IMR-90 (cell line): Measurements from ENCODE around the gene ME3. TPM values are rescaled to one million over a fixed set of nuclear protein-coding genes. Genes with fewer than 3 reads are reported as not detected.

Experiments
- ATAC-seq: fragments of 200-7000 bp; cut with Tn5 transposase; 2 replicates; pipeline ENCODE4 v1.9.1; 2020; ENCODE audit warnings: low read depth, mild to moderate bottlenecking, moderate library complexity
- BruUV-seq: library from RNA; stranded (reverse); fragments of 400-500 nt; replicated peaks from 2 replicates; lab custom pipeline; 2021; lab: Mats Ljungman, UMichigan
- CTCF ChIA-PET: fragments of 300-600 bp; formaldehyde crosslinking; extraction: SDS; loops from one replicate; lab custom pipeline; 2021; ENCODE audit warnings: antibody characterized with exemption; lab: Yijun Ruan, JAX
- POLR2A ChIA-PET: fragments of 300-600 bp; sonication (Branson Sonifier 250); formaldehyde crosslinking; loops from one replicate; lab custom pipeline; 2022; ENCODE audit warnings: antibody characterized with exemption; ENCODE audit not compliant: unreplicated experiment; lab: Charles Lee
- DNase-seq: peaks from one replicate; pipeline ENCODE4 v3.0.0; 2013
- H2AFZ ChIP-seq: replicated peaks from 2 replicates; pipeline ENCODE3; 2013; ENCODE audit warnings: low read length, mild to moderate bottlenecking; ENCODE audit not compliant: poor library complexity
- H2AK5ac ChIP-seq: 2 replicates; pipeline ENCODE4 v1.6.1; 2013; ENCODE audit warnings: low read depth, low read length, inconsistent platforms
- H2AK9ac ChIP-seq: replicated peaks from 2 replicates; pipeline ENCODE3; 2013; ENCODE audit warnings: mild to moderate bottlenecking, low read depth, low read length, moderate library complexity; ENCODE audit not compliant: poor library complexity
- H2BK120ac ChIP-seq: 2 replicates; pipeline ENCODE4 v1.6.1; 2013; ENCODE audit warnings: low read depth, low read length, inconsistent platforms
- H2BK15ac ChIP-seq: 3 replicates; pipeline ENCODE4 v1.6.1; 2013; ENCODE audit warnings: low read depth, low read length, inconsistent platforms
- H2BK20ac ChIP-seq: 2 replicates; pipeline ENCODE4 v1.6.1; 2013; ENCODE audit warnings: low read depth, mild to moderate bottlenecking, inconsistent platforms, low read length, moderate library complexity
- H2BK5ac ChIP-seq: 2 replicates; pipeline ENCODE4 v1.6.1; 2013; ENCODE audit warnings: mild to moderate bottlenecking, low read depth, low read length, inconsistent platforms; ENCODE audit not compliant: poor library complexity, severe bottlenecking
- H3K14ac ChIP-seq: replicated peaks from 2 replicates; pipeline ENCODE4 v1.6.1; 2013; ENCODE audit warnings: low read depth, low read length, inconsistent platforms
- H3K18ac ChIP-seq: 2 replicates; pipeline ENCODE4 v1.6.1; 2013; ENCODE audit warnings: low read depth, low read length, control low read depth
- H3K23ac ChIP-seq: 2 replicates; pipeline ENCODE4 v1.6.1; 2013; ENCODE audit warnings: low read depth, low read length, inconsistent platforms
- H3K27ac ChIP-seq: 2 replicates; pipeline ENCODE4 v1.5.1; 2013; ENCODE audit warnings: mild to moderate bottlenecking, control low read depth, low read length; ENCODE audit not compliant: insufficient read depth
- H3K27me3 ChIP-seq: 2 replicates; pipeline ENCODE4 v1.6.1; 2013; ENCODE audit warnings: low read length; ENCODE audit not compliant: control insufficient read depth, insufficient read depth
- H3K36me3 ChIP-seq: 2 replicates; pipeline ENCODE4 v1.6.1; 2013; ENCODE audit warnings: low read length, mixed read lengths; ENCODE audit not compliant: control insufficient read depth, insufficient read depth
- H3K4ac ChIP-seq: 2 replicates; pipeline ENCODE4 v1.6.1; 2013; ENCODE audit warnings: low read depth, low read length, inconsistent platforms
- H3K4me1 ChIP-seq: 2 replicates; pipeline ENCODE4 v1.6.1; 2013; ENCODE audit warnings: low read length, mixed read lengths; ENCODE audit not compliant: control insufficient read depth, insufficient read depth
- H3K4me2 ChIP-seq: 2 replicates; pipeline ENCODE4 v1.6.1; 2013; ENCODE audit warnings: low read depth, mild to moderate bottlenecking, control low read depth, low read length, moderate library complexity
- H3K4me3 ChIP-seq: 2 replicates; pipeline ENCODE4 v1.5.1; 2013; ENCODE audit warnings: low read depth, mild to moderate bottlenecking, control low read depth, low read length, moderate library complexity; ENCODE audit not compliant: insufficient read depth
- H3K56ac ChIP-seq: 2 replicates; pipeline ENCODE4 v1.6.1; 2013; ENCODE audit warnings: low read length, inconsistent platforms; ENCODE audit not compliant: insufficient read depth; ENCODE audit errors: extremely low read depth
- H3K79me1 ChIP-seq, 2 experiments: 2 replicates each; pipeline ENCODE4 v1.6.1; 2013; ENCODE audit warnings: low read length in 2 of 2, inconsistent platforms in 1 of 2, low read depth in 1 of 2
- H3K9ac ChIP-seq: 2 replicates; pipeline ENCODE4 v1.6.1; 2013; ENCODE audit warnings: low read depth, low read length, control low read depth
- H3K9me1 ChIP-seq: 2 replicates; pipeline ENCODE4 v1.6.1; 2013; ENCODE audit warnings: low read length, inconsistent platforms; ENCODE audit not compliant: insufficient read depth
- H3K9me3 ChIP-seq: 2 replicates; pipeline ENCODE4 v1.6.1; 2013; ENCODE audit warnings: low read length; ENCODE audit not compliant: control insufficient read depth, insufficient read depth
- H4K20me1 ChIP-seq: 2 replicates; pipeline ENCODE4 v1.6.1; 2013; ENCODE audit warnings: low read length, inconsistent platforms; ENCODE audit not compliant: insufficient read depth
- H4K5ac ChIP-seq: 2 replicates; pipeline ENCODE4 v1.6.1; 2013; ENCODE audit warnings: mild to moderate bottlenecking, low read depth, low read length, control low read depth
- H4K8ac ChIP-seq, 2 experiments: 2 replicates each; pipeline ENCODE4 v1.6.1; 2013; ENCODE audit warnings: low read depth in 2 of 2, low read length in 2 of 2, control low read depth in 1 of 2, inconsistent platforms in 1 of 2
- H4K91ac ChIP-seq: 2 replicates; pipeline ENCODE4 v1.6.1; 2013; ENCODE audit warnings: low read depth, low read length, inconsistent platforms; ENCODE audit not compliant: insufficient read depth
- BHLHE40 ChIP-seq: fragments of 150-350 bp; IDR thresholded peaks from 2 replicates; pipeline ENCODE4 v1.6.1; 2016; ENCODE audit warnings: mild to moderate bottlenecking, low read depth, low read length
- CEBPB ChIP-seq: IDR thresholded peaks from 2 replicates; pipeline ENCODE4 v1.6.1; 2012; ENCODE audit warnings: low read depth, low read length, improper control_type of control experiment
- FOS ChIP-seq: fragments of 150-350 bp; IDR thresholded peaks from 2 replicates; pipeline ENCODE4 v1.6.1; 2016; ENCODE audit warnings: low read depth, low read length
- MXI1 ChIP-seq: IDR thresholded peaks from 2 replicates; pipeline ENCODE4 v1.6.1; 2012; ENCODE audit warnings: low read depth, mild to moderate bottlenecking, low read length, moderate library complexity, borderline replicate concordance
- POLR2A ChIP-seq: IDR thresholded peaks from 2 replicates; pipeline ENCODE4 v1.6.1; 2012; ENCODE audit warnings: mild to moderate bottlenecking, low read depth, low read length
- RAD21 ChIP-seq: IDR thresholded peaks from 2 replicates; pipeline ENCODE4 v1.6.1; 2012; ENCODE audit warnings: low read length, improper control_type of control experiment
- RCOR1 ChIP-seq: IDR thresholded peaks from 2 replicates; pipeline ENCODE4 v1.6.1; 2012; ENCODE audit warnings: mild to moderate bottlenecking, low read length, improper control_type of control experiment; ENCODE audit not compliant: insufficient replicate concordance
- RFX5 ChIP-seq: IDR thresholded peaks from 2 replicates; pipeline ENCODE4 v1.8.0; 2012; ENCODE audit warnings: low read depth, mild to moderate bottlenecking, low read length, moderate library complexity
- USF2 ChIP-seq: fragments of 150-350 bp; IDR thresholded peaks from 2 replicates; pipeline ENCODE4 v1.6.1; 2017; ENCODE audit warnings: mild to moderate bottlenecking, antibody characterized with exemption, low read length, low read depth
- WGBS, 2 experiments: methylation state at CpG; one replicate each; pipeline versions ENCODE4 v1.1.5 to v1.1.7; 2013; ENCODE audit warnings: missing lambda C conversion rate in 2 of 2; ENCODE audit not compliant: insufficient read length in 1 of 2; ENCODE audit errors: extremely low coverage in 2 of 2; 5-methylcytosine and 5-hydroxymethylcytosine counted together
- dilution Hi-C: fragments of 300-500 bp; cut with HindIII; formaldehyde crosslinking; loops from one replicate; pipeline ENCODE4 v1.14.3; 2018; ENCODE audit warnings: low sequenced_read_pairs; ENCODE audit not compliant: unreplicated experiment
- in situ Hi-C: fragments of 300-500 bp; cut with MboI; formaldehyde crosslinking; loops from 3 replicates; pipeline ENCODE4 v1.14.3; 2019; ENCODE audit warnings: low sequenced_read_pairs, inconsistent platforms, mixed read lengths
- intact Hi-C: fragments of 100-400 bp; cut with micrococcal nuclease; formaldehyde crosslinking; loops from 2 replicates; pipeline ENCODE4 v1.10.0; 2022
- polyA plus RNA-seq, 3 experiments: library from polyadenylated mRNA; depleted of rRNA; stranded (reverse); fragments of >200 nt; gene quantifications; 2 replicates each; pipeline ENCODE4 v1.2.3, GENCODE V29; 2012; ENCODE audit warnings: low replicate concordance in 1 of 3
- total RNA-seq: library from RNA; depleted of rRNA; stranded (reverse); fragments of >200 nt; gene quantifications from 2 replicates; pipeline ENCODE4 v1.2.3, GENCODE V29; 2012

Gene ME3
- total and polyA plus RNA-seq, 2 of the 4 experiments (the other 2 are of a cell fraction) = 7.8 to 9.0 TPM

GRCh38 chr11:86688398-86689179, 16.2 kb upstream of the ME3 start:
- H3K4me2 ChIP-seq = peak overlapping the region; percentile 32; the same call in 1 of the 2 replicates
- peak overlapping the region; percentile 92 for H2BK20ac ChIP-seq
- H3K14ac ChIP-seq = peak overlapping the region; percentile 82
- peak overlapping the region; percentile 65 for H2AK5ac ChIP-seq
- H3K56ac ChIP-seq = peak overlapping the region; percentile 27
- DNase-seq = peak; percentile 91
- no peaks in the 10 kb centered on the region for H3K27me3 ChIP-seq
- peak overlapping the region; percentile 42; the same call in 1 of the 2 replicates for H4K5ac ChIP-seq
- no peaks in the 10 kb centered on the region for H4K20me1 ChIP-seq
- peak overlapping the region; percentile 67 for H4K91ac ChIP-seq
- in situ Hi-C loops (no loop called here), dilution Hi-C loops (no loop called here), intact Hi-C loops (loop anchor here (1.0 kb wide), 1 partner anchor 49 kb away; no protein-coding TSS in a partner anchor)
- ATAC-seq = peak; percentile 95
- peak overlapping the region; percentile 51; the same call in 1 of the 2 replicates for H3K18ac ChIP-seq
- BruUV-seq = no TSS peak
- WGBS, 2 experiments = no CpG with 5 or more reads among the region's 4 CpGs
- H3K4ac ChIP-seq = peak overlapping the region; percentile 93
- peak overlapping the region; percentile 64 for H3K23ac ChIP-seq
- peaks cover 13% of the 10 kb centered on the region for H3K4me1 ChIP-seq
- H3K9ac ChIP-seq = no peak overlapping the region
- H2BK120ac ChIP-seq = peak overlapping the region; percentile 88
- H2AK9ac ChIP-seq = no peak overlapping the region
- ChIA-PET POLR2A (no interaction called here), CTCF (no interaction called here)
- 0 out of 2 replicates have a peak, but pooled peaks have one; percentile 5 for TF ChIP-seq BHLHE40
- TF ChIP-seq RFX5 = no peak
- TF ChIP-seq RAD21 = 0 out of 2 replicates have a peak, but pooled peaks have one; percentile 17
- no peak for TF ChIP-seq MXI1
- TF ChIP-seq POLR2A = no peak
- TF ChIP-seq RCOR1 = peak; percentile 15
- TF ChIP-seq CEBPB = peak; percentile 72; the same call in 1 of the 2 replicates
- peak; percentile 58 for TF ChIP-seq FOS
- no peak for TF ChIP-seq USF2
- H2BK15ac ChIP-seq = peak overlapping the region; percentile 41; the same call in 2 of the 3 replicates
- H3K9me1 ChIP-seq = peaks cover 9% of the 10 kb centered on the region
- peak overlapping the region; percentile 27 for H3K27ac ChIP-seq
- H3K36me3 ChIP-seq = no peaks in the 10 kb centered on the region
- peak overlapping the region; percentile 66 for H2AFZ ChIP-seq
- peak overlapping the region; percentile 92 for H2BK5ac ChIP-seq
- H3K79me1 ChIP-seq = no peaks in the 10 kb centered on the region
- peak overlapping the region in 1 of 2 experiments; percentile 62; a peak in 3 of 4 replicates for H4K8ac ChIP-seq
- H3K4me3 ChIP-seq = no peak overlapping the region
- H3K9me3 ChIP-seq = no peaks in the 10 kb centered on the region
